Esophagus (tissue), 2 donors: ENCODE data around the gene SLC6A17. TPM values are rescaled to one million over a fixed set of nuclear protein-coding genes. Genes with fewer than 3 reads are reported as not detected.
A peak's percentile ranks its signal among the peaks of the same experiment; 100 is the strongest.

Experiments used
- H3K27ac ChIP-seq, 2 donors: one replicate each; pipeline ENCODE4 v1.5.1; 2013; ENCODE audit warnings: low read depth in 2 of 2, mild to moderate bottlenecking in 2 of 2, inconsistent platforms in 1 of 2, low read length in 1 of 2, moderate library complexity in 1 of 2
- H3K27me3 ChIP-seq, 2 donors: one replicate each; pipeline ENCODE4 v1.6.1; 2013; ENCODE audit warnings: low read length in 2 of 2, control low read depth in 1 of 2, mild to moderate bottlenecking in 1 of 2; ENCODE audit not compliant: insufficient read depth in 2 of 2, control insufficient read depth in 1 of 2
- H3K36me3 ChIP-seq, 2 donors: one replicate each; pipeline ENCODE4 v1.6.1; 2013; ENCODE audit warnings: low read length in 1 of 2; ENCODE audit not compliant: control insufficient read depth in 2 of 2, insufficient read depth in 2 of 2
- H3K4me1 ChIP-seq, 2 donors: one replicate each; pipeline ENCODE4 v1.6.1; 2013; ENCODE audit warnings: low read length in 1 of 2; ENCODE audit not compliant: control insufficient read depth in 2 of 2, insufficient read depth in 2 of 2
- H3K4me3 ChIP-seq, 2 donors: one replicate each; pipeline ENCODE4 v1.5.1; 2013; ENCODE audit warnings: low read length in 2 of 2, mild to moderate bottlenecking in 2 of 2, low read depth in 1 of 2, moderate library complexity in 1 of 2
- H3K9me3 ChIP-seq, 2 donors: one replicate each; pipeline ENCODE4 v1.6.1; 2013; ENCODE audit warnings: mild to moderate bottlenecking in 2 of 2, low read depth in 1 of 2, low read length in 1 of 2, moderate library complexity in 1 of 2; ENCODE audit not compliant: control insufficient read depth in 2 of 2, insufficient read depth in 1 of 2
- WGBS, 2 donors: extraction: QIAGEN DNeasy Blood & Tissue Kit; methylation state at CpG; one replicate each; pipeline ENCODE4 v1.1.7; 2013; 5-methylcytosine and 5-hydroxymethylcytosine counted together
- polyA plus RNA-seq, 2 donors: library from polyadenylated mRNA; stranded (reverse); fragments of 200-250 nt; gene quantifications; one replicate each; pipeline ENCODE4 v1.2.3, GENCODE V29; 2013
- donor health status: healthy with polysubstance abuse.
- donor health status: Bipolar disorder and iron deficiency.

SLC6A17 gene
- polyA plus RNA-seq, 2 donors, result 0.08 to 0.19 TPM

DNA sequence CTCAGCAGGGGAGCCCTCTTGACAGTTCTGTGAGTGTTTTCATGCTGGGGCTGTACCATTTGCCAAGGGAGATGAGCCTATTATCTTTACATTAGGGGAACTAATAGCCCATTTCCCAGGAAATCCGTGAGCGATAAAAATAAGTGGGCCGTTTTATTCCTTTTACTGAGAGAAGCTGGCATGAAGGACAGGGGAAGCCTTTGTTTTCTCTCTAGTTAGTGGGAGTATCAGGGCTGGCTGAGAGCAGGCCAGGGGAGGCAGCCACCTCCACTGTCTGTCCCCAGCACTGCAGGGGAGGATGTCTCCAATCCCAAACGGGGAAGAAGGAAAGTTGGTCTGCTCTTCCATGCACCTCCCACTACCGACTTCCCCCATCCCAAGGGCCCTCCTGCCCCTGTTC lies 35.5 kb upstream of the SLC6A17 start:
- Histone ChIP-seq H3K4me3 (no peak overlapping the region), H3K36me3 (no peaks in the 10 kb centered on the region), H3K27me3 (no peaks in the 10 kb centered on the region), H3K9me3 (no peaks in the 10 kb centered on the region), H3K27ac (no peak overlapping the region), H3K4me1 (no peaks in the 10 kb centered on the region)
- WGBS, 2 donors, result 55 to 70% methylated on average over 5 of the region's 5 CpGs

DNA sequence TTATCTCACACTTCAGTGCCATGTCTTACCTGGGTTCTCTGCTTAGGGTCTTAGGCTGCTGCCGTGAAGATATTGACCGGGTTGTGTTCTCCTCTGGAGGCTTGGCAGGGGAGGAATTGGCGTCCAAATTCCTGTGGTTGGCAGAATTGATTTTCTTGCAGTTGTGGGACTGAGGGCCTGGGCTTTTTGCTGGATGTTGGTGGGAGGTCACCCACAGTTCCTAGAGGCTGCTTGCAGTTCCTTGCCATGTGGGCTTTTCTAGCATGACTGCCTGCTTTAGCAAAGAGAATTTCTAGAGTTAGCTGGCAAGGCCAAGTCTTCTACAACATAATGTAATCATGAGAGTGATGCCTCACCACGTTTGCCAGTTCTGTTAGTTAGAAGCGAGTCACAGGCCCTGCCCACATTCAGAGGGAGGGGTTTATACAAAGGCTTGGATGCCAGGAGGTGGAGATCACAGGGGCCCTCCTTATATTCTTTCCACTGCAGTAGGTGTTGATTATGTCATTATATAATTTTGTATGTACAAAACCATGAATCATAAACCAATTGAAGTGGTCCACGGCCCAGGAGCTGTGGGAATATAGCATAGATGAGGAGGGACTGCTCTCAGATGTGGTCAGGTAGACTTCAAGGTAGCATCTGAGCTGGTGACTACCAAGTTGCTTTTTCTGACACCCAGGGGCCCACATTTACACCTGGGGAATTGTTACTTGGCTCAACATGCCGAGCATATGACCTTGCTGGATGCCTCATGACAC lies 31.5 kb upstream of the SLC6A17 start:
- Histone ChIP-seq H3K36me3 (no peaks in the 10 kb centered on the region), H3K27me3 (no peaks in the 10 kb centered on the region), H3K9me3 (no peaks in the 10 kb centered on the region), H3K27ac (no peak overlapping the region), H3K4me1 (no peaks in the 10 kb centered on the region), H3K4me3 (no peak overlapping the region)
- WGBS, 2 donors, result 55 to 64% methylated on average over 7 of the region's 7 CpGs

DNA sequence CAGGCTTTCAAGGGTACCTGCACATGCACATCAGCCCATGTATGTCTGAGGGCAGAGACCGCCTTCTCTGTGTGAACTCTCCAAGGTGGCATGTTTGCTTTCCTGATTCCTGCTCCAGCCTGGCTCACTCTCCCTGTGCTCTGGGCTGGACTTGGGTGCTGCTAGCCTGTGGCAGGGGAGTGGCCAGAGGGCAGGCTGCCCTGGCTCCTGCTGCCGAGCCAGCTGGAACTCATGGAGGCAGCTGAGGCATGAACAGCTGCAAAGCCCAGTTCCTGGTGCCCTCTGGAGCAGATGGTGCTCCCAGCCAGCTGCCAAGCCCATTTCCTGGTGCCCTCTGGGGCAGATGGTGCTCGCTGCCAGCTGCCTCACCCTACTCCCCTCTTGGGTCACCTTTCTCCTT lies 30.5 kb upstream of the SLC6A17 start:
- WGBS, 2 donors, result 49% methylated on average over 3 of the region's 3 CpGs

DNA sequence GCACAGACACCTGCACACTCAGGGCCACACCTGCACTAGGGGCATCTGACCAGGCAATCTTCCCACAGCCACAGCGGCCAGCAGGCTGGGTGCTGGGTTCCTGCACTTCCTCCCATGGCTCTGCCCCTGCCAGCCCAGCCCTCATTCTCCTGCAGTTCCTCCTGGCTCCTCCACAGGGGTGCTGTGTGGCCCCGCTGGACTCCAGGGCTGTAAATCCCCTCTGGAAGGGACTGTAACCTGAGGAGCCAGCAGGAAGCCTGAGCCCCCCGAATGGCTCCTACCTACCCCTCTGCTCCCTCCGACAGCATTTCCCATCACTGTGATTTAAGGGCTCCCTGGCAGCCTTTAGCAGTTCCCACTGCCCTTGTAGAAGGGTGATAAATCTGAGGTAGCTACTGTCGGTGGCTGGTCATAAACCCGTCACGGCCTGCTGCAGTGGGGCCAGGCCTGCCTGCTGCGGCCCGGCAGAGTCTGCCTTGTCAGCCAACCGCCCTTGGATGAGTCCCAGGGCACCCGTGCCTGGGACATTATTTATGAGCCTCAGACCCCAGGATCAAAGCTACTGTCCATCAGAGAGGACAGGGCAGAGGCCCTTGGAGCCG lies 29.2 kb upstream of the SLC6A17 start:
- WGBS, 2 donors, result 52 to 57% methylated on average over 12 of the region's 12 CpGs
- no peaks in the 10 kb centered on the region for H3K9me3 ChIP-seq
- no peaks in the 10 kb centered on the region for H3K4me1 ChIP-seq
- no peak overlapping the region for H3K27ac ChIP-seq
- no peaks in the 10 kb centered on the region for H3K36me3 ChIP-seq
- H3K4me3 ChIP-seq, result no peak overlapping the region
- H3K27me3 ChIP-seq, result no peaks in the 10 kb centered on the region

More for the DNA sequence above, 30.5 kb upstream of the SLC6A17 start:
- Histone ChIP-seq H3K27ac (no peak overlapping the region), H3K36me3 (no peaks in the 10 kb centered on the region), H3K27me3 (no peaks in the 10 kb centered on the region), H3K9me3 (no peaks in the 10 kb centered on the region), H3K4me3 (no peak overlapping the region), H3K4me1 (no peaks in the 10 kb centered on the region)

DNA sequence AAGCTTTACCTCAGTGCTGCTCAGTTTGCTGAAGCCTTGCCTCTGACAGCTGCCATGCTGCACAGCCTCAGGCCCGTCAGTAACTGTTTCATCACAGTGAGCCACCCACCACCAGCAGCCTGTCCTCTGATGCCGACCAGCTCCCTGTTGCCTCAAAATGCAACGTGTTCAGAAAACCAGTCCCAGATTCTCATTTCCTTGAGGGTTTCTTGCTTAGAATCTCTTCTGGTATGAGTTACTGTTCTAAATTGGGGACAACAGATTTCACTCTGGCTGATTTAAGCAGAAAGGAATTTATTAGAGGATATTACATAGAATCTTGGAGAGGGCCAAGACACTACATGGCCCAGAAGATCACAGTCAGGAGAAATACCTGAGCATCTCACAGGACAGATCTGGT lies 27.1 kb upstream of the SLC6A17 start:
- Histone ChIP-seq H3K27ac (no peak overlapping the region), H3K27me3 (no peaks in the 10 kb centered on the region), H3K36me3 (no peaks in the 10 kb centered on the region), H3K4me1 (no peaks in the 10 kb centered on the region), H3K9me3 (peaks cover 2 to 3% of the 10 kb centered on the region in 2 donors), H3K4me3 (no peak overlapping the region)
- 61 to 73% methylated on average over 3 of the region's 3 CpGs for WGBS, 2 donors

DNA sequence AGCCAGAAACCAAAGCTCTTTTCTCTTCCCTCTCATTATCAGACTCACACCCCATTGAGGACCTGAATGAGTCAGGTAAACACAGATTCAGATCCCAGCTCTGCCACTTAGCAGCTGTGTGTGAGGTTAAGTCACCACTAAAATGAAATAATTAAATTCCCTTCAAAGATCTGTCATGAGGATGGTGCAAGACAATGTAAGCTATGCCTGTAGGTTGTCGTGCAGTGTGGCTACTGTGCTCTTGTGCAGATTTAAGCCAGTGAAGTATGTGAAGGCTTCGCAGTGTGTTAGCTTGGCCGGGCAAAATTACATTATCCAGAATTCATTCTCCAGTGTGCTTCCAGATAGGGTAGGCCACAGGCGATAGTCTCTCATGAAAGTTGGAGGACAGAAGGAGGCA lies 24.5 kb upstream of the SLC6A17 start:
- Histone ChIP-seq H3K27ac (no peak overlapping the region), H3K27me3 (peaks cover 0 to 10% of the 10 kb centered on the region in 2 donors), H3K4me1 (peaks cover 2 to 4% of the 10 kb centered on the region in 2 donors), H3K36me3 (no peaks in the 10 kb centered on the region), H3K9me3 (peaks cover 2 to 3% of the 10 kb centered on the region in 2 donors), H3K4me3 (no peak overlapping the region)
- WGBS, 2 donors, result 97 to 98% methylated on average over 4 of the region's 4 CpGs

DNA sequence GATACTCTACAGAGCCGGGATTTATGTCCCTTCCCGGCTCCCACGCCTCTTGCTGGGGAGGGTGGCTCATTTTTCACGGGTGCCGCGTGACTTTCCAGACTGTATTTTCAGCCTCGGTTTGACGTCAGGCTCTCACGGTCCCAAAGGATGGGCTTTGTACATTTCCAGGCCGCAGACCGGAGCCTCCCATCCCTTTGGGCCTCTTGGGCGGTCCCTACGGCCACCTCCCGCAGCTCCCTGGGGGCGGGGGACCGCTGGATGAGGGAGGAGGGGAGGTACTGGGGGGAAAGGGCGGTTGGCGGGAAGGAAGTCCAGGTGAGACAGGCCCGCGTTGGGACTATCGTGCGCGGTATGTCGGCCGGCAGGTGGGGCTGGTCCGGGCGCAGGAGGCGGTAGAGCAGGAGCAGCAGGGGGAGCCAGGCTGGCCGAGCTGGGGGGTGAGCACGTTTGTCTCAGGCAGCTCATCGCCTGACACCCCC lies 20.1 kb upstream of the SLC6A17 start:
- Histone ChIP-seq H3K9me3 (peaks cover 2 to 3% of the 10 kb centered on the region in 2 donors), H3K36me3 (no peaks in the 10 kb centered on the region), H3K27ac (no peak overlapping the region), H3K27me3 (peaks cover 0 to 10% of the 10 kb centered on the region in 2 donors), H3K4me1 (peaks cover 2 to 4% of the 10 kb centered on the region in 2 donors), H3K4me3 (peak overlapping the region in 1 of 2 donors; percentile 7)
- WGBS, 2 donors, result 4 to 5% methylated on average over 23 to 31 of the region's 31 CpGs

GRCh38 chr1:110130989-110131388 lies 19.3 kb upstream of the SLC6A17 start:
- 72 to 73% methylated on average over 7 of the region's 7 CpGs for WGBS, 2 donors

GRCh38 chr1:110132682-110133081 lies 17.6 kb upstream of the SLC6A17 start:
- no peak overlapping the region for H3K27ac ChIP-seq
- H3K27me3 ChIP-seq, result peaks cover 0 to 10% of the 10 kb centered on the region in 2 donors
- H3K4me3 ChIP-seq, result no peak overlapping the region
- H3K9me3 ChIP-seq, result no peaks in the 10 kb centered on the region
- peaks cover 2 to 6% of the 10 kb centered on the region in 2 donors for H3K4me1 ChIP-seq
- H3K36me3 ChIP-seq, result no peaks in the 10 kb centered on the region

More at GRCh38 chr1:110130989-110131388, 19.3 kb upstream of the SLC6A17 start:
- Histone ChIP-seq H3K27me3 (peaks cover 0 to 10% of the 10 kb centered on the region in 2 donors), H3K4me3 (no peak overlapping the region), H3K36me3 (no peaks in the 10 kb centered on the region), H3K4me1 (peaks cover 2 to 4% of the 10 kb centered on the region in 2 donors), H3K27ac (no peak overlapping the region), H3K9me3 (peaks cover 2 to 3% of the 10 kb centered on the region in 2 donors)
